ENCODE data around the gene PCDHA6. TPM values are rescaled to one million over a fixed set of nuclear protein-coding genes. Genes with fewer than 3 reads are reported as not detected.
A peak's percentile ranks its signal among the peaks of the same experiment; 100 is the strongest.

The PCDHA6 gene
- total RNA-seq, 4 donors from 2014 or later: 0.12 to 1.5 (median 0.99) TPM

DNA sequence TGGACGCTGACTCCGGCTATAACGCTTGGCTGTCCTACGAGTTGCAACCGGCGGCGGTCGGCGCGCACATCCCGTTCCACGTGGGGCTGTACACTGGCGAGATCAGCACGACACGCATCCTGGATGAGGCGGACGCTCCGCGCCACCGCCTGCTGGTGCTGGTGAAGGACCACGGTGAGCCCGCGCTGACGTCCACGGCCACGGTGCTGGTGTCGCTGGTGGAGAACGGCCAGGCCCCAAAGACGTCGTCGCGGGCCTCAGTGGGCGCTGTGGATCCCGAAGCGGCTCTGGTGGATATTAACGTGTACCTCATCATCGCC is 49.5 kb downstream of the PCDHA6 start:
- DNase-seq (ENCODE audit: low spot score) (no peak), ATAC-seq (ENCODE audit: low FRiP score) (peak; percentile 25)
- TF ChIP-seq, protein P1, sequence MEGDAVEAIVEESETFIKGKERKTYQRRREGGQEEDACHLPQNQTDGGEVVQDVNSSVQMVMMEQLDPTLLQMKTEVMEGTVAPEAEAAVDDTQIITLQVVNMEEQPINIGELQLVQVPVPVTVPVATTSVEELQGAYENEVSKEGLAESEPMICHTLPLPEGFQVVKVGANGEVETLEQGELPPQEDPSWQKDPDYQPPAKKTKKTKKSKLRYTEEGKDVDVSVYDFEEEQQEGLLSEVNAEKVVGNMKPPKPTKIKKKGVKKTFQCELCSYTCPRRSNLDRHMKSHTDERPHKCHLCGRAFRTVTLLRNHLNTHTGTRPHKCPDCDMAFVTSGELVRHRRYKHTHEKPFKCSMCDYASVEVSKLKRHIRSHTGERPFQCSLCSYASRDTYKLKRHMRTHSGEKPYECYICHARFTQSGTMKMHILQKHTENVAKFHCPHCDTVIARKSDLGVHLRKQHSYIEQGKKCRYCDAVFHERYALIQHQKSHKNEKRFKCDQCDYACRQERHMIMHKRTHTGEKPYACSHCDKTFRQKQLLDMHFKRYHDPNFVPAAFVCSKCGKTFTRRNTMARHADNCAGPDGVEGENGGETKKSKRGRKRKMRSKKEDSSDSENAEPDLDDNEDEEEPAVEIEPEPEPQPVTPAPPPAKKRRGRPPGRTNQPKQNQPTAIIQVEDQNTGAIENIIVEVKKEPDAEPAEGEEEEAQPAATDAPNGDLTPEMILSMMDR (IDR thresholded peaks at IDR 0.05): no peak

Other genes with a start within 250 kb of the PCDHA6 start
- 100 to 1,000 TPM; 129 to 173 (median 158) TPM for gene CD14, start 194.8 kb upstream of the PCDHA6 start, total RNA-seq
- gene TMCO6, start 188.5 kb upstream of the PCDHA6 start, total RNA-seq: 10 to 100 TPM; 18.7 to 96.9 (median 29.8) TPM
- gene NDUFA2, start 180.3 kb upstream of the PCDHA6 start, total RNA-seq: 10 to 100 TPM; 39.3 to 79.3 (median 62.2) TPM
- gene IK, start 180.1 kb upstream of the PCDHA6 start, total RNA-seq: 100 to 1,000 TPM in 2 of 4 donors, 10 to 100 TPM in 2; 76.0 to 129 (median 105) TPM
- 10 to 100 TPM; 21.2 to 29.9 (median 25.2) TPM for gene WDR55, start 163.1 kb upstream of the PCDHA6 start, total RNA-seq
- gene DND1, start 154.4 kb upstream of the PCDHA6 start, total RNA-seq: 1 to 10 TPM in 2 of 4 donors, under 1 TPM in 2; 0.84 to 2.5 (median 1.3) TPM
- gene HARS1, start 136.6 kb upstream of the PCDHA6 start, total RNA-seq: 10 to 100 TPM; 49.6 to 76.6 (median 58.8) TPM
- 10 to 100 TPM; 11.9 to 30.9 (median 20.6) TPM for gene HARS2, start 136.5 kb upstream of the PCDHA6 start, total RNA-seq
- gene ZMAT2, start 127.5 kb upstream of the PCDHA6 start, total RNA-seq: 10 to 100 TPM; 38.3 to 49.6 (median 47.0) TPM
- not detected for gene PCDHA1, start 41.8 kb upstream of the PCDHA6 start, total RNA-seq
- under 1 TPM in 3 of 4 donors, not detected in 1; 0.12 to 0.93 (median 0.47) TPM for gene PCDHA2, start 33.1 kb upstream of the PCDHA6 start, total RNA-seq
- gene PCDHA3, start 26.9 kb upstream of the PCDHA6 start, total RNA-seq: 1 to 10 TPM in 1 of 4 donors, under 1 TPM in 3; 0.25 to 3.1 (median 0.56) TPM
- gene PCDHA4, start 20.9 kb upstream of the PCDHA6 start, total RNA-seq: 1 to 10 TPM in 3 of 4 donors, under 1 TPM in 1; 0.60 to 1.5 (median 1.1) TPM
- under 1 TPM in 3 of 4 donors, not detected in 1; 0.31 to 0.47 (median 0.46) TPM for gene PCDHA5, start 6.3 kb upstream of the PCDHA6 start, total RNA-seq
- 1 to 10 TPM in 2 of 4 donors, under 1 TPM in 2; 0.12 to 1.4 (median 0.86) TPM for gene PCDHA7, start 6.3 kb downstream of the PCDHA6 start, total RNA-seq
- gene PCDHA8, start 13.2 kb downstream of the PCDHA6 start, total RNA-seq: under 1 TPM; 0.13 to 0.79 (median 0.35) TPM
- gene PCDHA9, start 20.4 kb downstream of the PCDHA6 start, total RNA-seq: under 1 TPM in 3 of 4 donors, not detected in 1; 0.44 to 0.79 (median 0.56) TPM
- gene PCDHA10, start 27.9 kb downstream of the PCDHA6 start, total RNA-seq: 1 to 10 TPM in 2 of 4 donors, under 1 TPM in 2; 0.48 to 2.5 (median 1.5) TPM
- gene PCDHA11, start 41.0 kb downstream of the PCDHA6 start, total RNA-seq: 1 to 10 TPM in 1 of 4 donors, under 1 TPM in 3; 0.16 to 1.2 (median 0.49) TPM
- gene PCDHA12, start 47.3 kb downstream of the PCDHA6 start, total RNA-seq: 1 to 10 TPM in 2 of 4 donors, under 1 TPM in 2; 0.69 to 4.9 (median 1.1) TPM
- 1 to 10 TPM in 3 of 4 donors, under 1 TPM in 1; 0.96 to 1.4 (median 1.2) TPM for gene PCDHA13, start 54.2 kb downstream of the PCDHA6 start, total RNA-seq
- gene PCDHAC1, start 98.3 kb downstream of the PCDHA6 start, total RNA-seq: 1 to 10 TPM in 2 of 4 donors, under 1 TPM in 2; 0.47 to 2.1 (median 0.87) TPM
- 10 to 100 TPM in 1 of 4 donors, 1 to 10 TPM in 3; 3.1 to 10.0 (median 3.8) TPM for gene PCDHAC2, start 138.5 kb downstream of the PCDHA6 start, total RNA-seq
- gene PCDHB1, start 223.4 kb downstream of the PCDHA6 start, total RNA-seq: under 1 TPM in 2 of 4 donors, not detected in 2; under 0.01 to 0.09 TPM